Right lobe of liver (tissue), 4 donors: ENCODE data around the gene KLHL10.

Experiments
- CTCF ChIP-seq, 4 donors: fragments of 200-600 bp in 3 of 4; fragments of 450-650 bp in 1 of 4; IDR thresholded peaks; one replicate each; pipeline versions ENCODE4 v1.5.1 to v1.8.0; 2016 to 2022; ENCODE audit warnings: antibody characterized with exemption in 4 of 4, mild to moderate bottlenecking in 2 of 4
- POLR2A ChIP-seq: fragments of 450-650 bp; IDR thresholded peaks from one replicate; pipeline ENCODE4 v1.6.1; 2017; ENCODE audit warnings: antibody characterized with exemption, mild to moderate bottlenecking
- donor health status: DM: no; HTN: no; CAD: no.
- donor health status: DM: no; HTN: no; CAD: no.
- donor health status: DM: no; HTN: yes; CAD: no.

- TF ChIP-seq CTCF (IDR thresholded peaks at IDR 0.05) (no peak), POLR2A (no peak)
Measured at GRCh38 chr17:41864498-41864835, 26.8 kb downstream of the KLHL10 start.
